IPS-20b (cell line): ENCODE results near the gene PRIMA1.
A peak's percentile ranks its signal among the peaks of the same experiment; 100 is the strongest.

Experiments
- H3K27ac ChIP-seq: one replicate; pipeline ENCODE4 v1.5.1; 2013; ENCODE audit warnings: low read length
- H3K27me3 ChIP-seq: 2 replicates; pipeline ENCODE4 v1.6.1; 2013; ENCODE audit warnings: mild to moderate bottlenecking, low read length, inconsistent platforms; ENCODE audit not compliant: insufficient read depth
- H3K36me3 ChIP-seq: 2 replicates; pipeline ENCODE4 v1.6.1; 2013; ENCODE audit warnings: low read depth, mild to moderate bottlenecking, inconsistent platforms, low read length, moderate library complexity; ENCODE audit not compliant: insufficient read depth
- H3K4me1 ChIP-seq: 2 replicates; pipeline ENCODE4 v1.6.1; 2013; ENCODE audit warnings: mild to moderate bottlenecking, control low read depth, inconsistent platforms, low read length, moderate library complexity; ENCODE audit not compliant: insufficient read depth
- H3K4me3 ChIP-seq: 2 replicates; pipeline ENCODE4 v1.5.1; 2013; ENCODE audit warnings: mild to moderate bottlenecking, low read length, inconsistent platforms
- H3K9ac ChIP-seq: 2 replicates; pipeline ENCODE4 v1.6.1; 2013; ENCODE audit warnings: low read depth, mild to moderate bottlenecking, inconsistent platforms, low read length, moderate library complexity
- H3K9me3 ChIP-seq: 2 replicates; pipeline ENCODE4 v1.6.1; 2013; ENCODE audit warnings: mild to moderate bottlenecking, low read depth, low read length, inconsistent platforms; ENCODE audit not compliant: insufficient read depth

Gene PRIMA1

GRCh38 chr14:93748208-93749075 is 39.8 kb downstream of the PRIMA1 start:
- no peaks in the 10 kb centered on the region for H3K27me3 ChIP-seq
- no peak overlapping the region for H3K9ac ChIP-seq
- no peak overlapping the region for H3K4me3 ChIP-seq
- no peaks in the 10 kb centered on the region for H3K4me1 ChIP-seq
- H3K36me3 ChIP-seq, result no peaks in the 10 kb centered on the region
- H3K9me3 ChIP-seq, result no peaks in the 10 kb centered on the region
- no peak overlapping the region for H3K27ac ChIP-seq

- no peaks in the 10 kb centered on the region for H3K27me3 ChIP-seq
- H3K4me1 ChIP-seq, result no peaks in the 10 kb centered on the region
- no peak overlapping the region for H3K27ac ChIP-seq
- H3K4me3 ChIP-seq, result no peak overlapping the region
- H3K9ac ChIP-seq, result no peak overlapping the region
- no peaks in the 10 kb centered on the region for H3K36me3 ChIP-seq
- H3K9me3 ChIP-seq, result no peaks in the 10 kb centered on the region
Measured at GRCh38 chr14:93747560-93747959, 40.7 kb downstream of the PRIMA1 start.

GRCh38 chr14:93747102-93747501 is 41.2 kb downstream of the PRIMA1 start:
- H3K4me1 ChIP-seq, result no peaks in the 10 kb centered on the region
- no peak overlapping the region for H3K9ac ChIP-seq
- no peaks in the 10 kb centered on the region for H3K27me3 ChIP-seq

GRCh38 chr14:93745603-93746273 is 42.5 kb downstream of the PRIMA1 start:
- Histone ChIP-seq H3K27ac (no peak overlapping the region), H3K27me3 (no peaks in the 10 kb centered on the region), H3K4me1 (no peaks in the 10 kb centered on the region), H3K9ac (0 out of 2 replicates have a peak overlapping the region, but pooled peaks have one; percentile 6), H3K4me3 (no peak overlapping the region), H3K36me3 (no peaks in the 10 kb centered on the region), H3K9me3 (no peaks in the 10 kb centered on the region)

More at GRCh38 chr14:93747102-93747501, 41.2 kb downstream of the PRIMA1 start:
- Histone ChIP-seq H3K36me3 (no peaks in the 10 kb centered on the region), H3K9me3 (no peaks in the 10 kb centered on the region), H3K4me3 (no peak overlapping the region), H3K27ac (no peak overlapping the region)

GRCh38 chr14:93744876-93745275 is 43.4 kb downstream of the PRIMA1 start:
- Histone ChIP-seq H3K9me3 (no peaks in the 10 kb centered on the region), H3K27me3 (no peaks in the 10 kb centered on the region), H3K27ac (no peak overlapping the region), H3K4me3 (no peak overlapping the region), H3K36me3 (no peaks in the 10 kb centered on the region), H3K4me1 (no peaks in the 10 kb centered on the region), H3K9ac (no peak overlapping the region)

- H3K36me3 ChIP-seq, result no peaks in the 10 kb centered on the region
- H3K9me3 ChIP-seq, result no peaks in the 10 kb centered on the region
- no peak overlapping the region for H3K9ac ChIP-seq
- H3K27me3 ChIP-seq, result no peaks in the 10 kb centered on the region
- H3K4me3 ChIP-seq, result no peak overlapping the region
- H3K27ac ChIP-seq, result no peak overlapping the region
- H3K4me1 ChIP-seq, result no peaks in the 10 kb centered on the region
Measured at GRCh38 chr14:93744176-93744575, 44.1 kb downstream of the PRIMA1 start.

- no peak overlapping the region for H3K27ac ChIP-seq
- H3K4me1 ChIP-seq, result no peaks in the 10 kb centered on the region
Measured at GRCh38 chr14:93743270-93744060, 44.8 kb downstream of the PRIMA1 start.

GRCh38 chr14:93742761-93743160 is 45.5 kb downstream of the PRIMA1 start:
- H3K4me3 ChIP-seq, result no peak overlapping the region
- H3K27me3 ChIP-seq, result no peaks in the 10 kb centered on the region
- no peaks in the 10 kb centered on the region for H3K36me3 ChIP-seq

More at GRCh38 chr14:93743270-93744060, 44.8 kb downstream of the PRIMA1 start:
- H3K4me3 ChIP-seq, result no peak overlapping the region
- no peaks in the 10 kb centered on the region for H3K36me3 ChIP-seq
- H3K9me3 ChIP-seq, result no peaks in the 10 kb centered on the region
- no peaks in the 10 kb centered on the region for H3K27me3 ChIP-seq
- no peak overlapping the region for H3K9ac ChIP-seq

GRCh38 chr14:93741556-93742230 is 46.6 kb downstream of the PRIMA1 start:
- Histone ChIP-seq H3K9me3 (no peaks in the 10 kb centered on the region), H3K27me3 (no peaks in the 10 kb centered on the region), H3K9ac (no peak overlapping the region), H3K36me3 (no peaks in the 10 kb centered on the region), H3K27ac (no peak overlapping the region), H3K4me1 (no peaks in the 10 kb centered on the region), H3K4me3 (no peak overlapping the region)

More at GRCh38 chr14:93742761-93743160, 45.5 kb downstream of the PRIMA1 start:
- no peaks in the 10 kb centered on the region for H3K9me3 ChIP-seq
- no peak overlapping the region for H3K9ac ChIP-seq
- no peaks in the 10 kb centered on the region for H3K4me1 ChIP-seq
- H3K27ac ChIP-seq, result no peak overlapping the region

- Histone ChIP-seq H3K9ac (no peak overlapping the region), H3K4me3 (no peak overlapping the region), H3K27me3 (no peaks in the 10 kb centered on the region), H3K27ac (no peak overlapping the region), H3K4me1 (no peaks in the 10 kb centered on the region), H3K36me3 (no peaks in the 10 kb centered on the region), H3K9me3 (no peaks in the 10 kb centered on the region)
Measured at GRCh38 chr14:93737634-93738033, 50.7 kb downstream of the PRIMA1 start.

- Histone ChIP-seq H3K36me3 (no peaks in the 10 kb centered on the region), H3K27me3 (no peaks in the 10 kb centered on the region), H3K9ac (no peak overlapping the region), H3K4me3 (no peak overlapping the region), H3K9me3 (no peaks in the 10 kb centered on the region), H3K4me1 (no peaks in the 10 kb centered on the region), H3K27ac (no peak overlapping the region)
Measured at GRCh38 chr14:93736378-93737014, 51.8 kb downstream of the PRIMA1 start.
